Measurements from ENCODE around the gene HOOK2. TPM values are rescaled to one million over a fixed set of nuclear protein-coding genes. Genes with fewer than 3 reads are reported as not detected.
"Not testable (repeated sequence)": the region's sequence is repeated elsewhere in the genome, so short reads cannot be mapped to it uniquely, and the experiment has no call there.

HOOK2 gene
- polyA plus RNA-seq, 3 donors = 0.55 to 28.6 (median 1.1) TPM

DNA sequence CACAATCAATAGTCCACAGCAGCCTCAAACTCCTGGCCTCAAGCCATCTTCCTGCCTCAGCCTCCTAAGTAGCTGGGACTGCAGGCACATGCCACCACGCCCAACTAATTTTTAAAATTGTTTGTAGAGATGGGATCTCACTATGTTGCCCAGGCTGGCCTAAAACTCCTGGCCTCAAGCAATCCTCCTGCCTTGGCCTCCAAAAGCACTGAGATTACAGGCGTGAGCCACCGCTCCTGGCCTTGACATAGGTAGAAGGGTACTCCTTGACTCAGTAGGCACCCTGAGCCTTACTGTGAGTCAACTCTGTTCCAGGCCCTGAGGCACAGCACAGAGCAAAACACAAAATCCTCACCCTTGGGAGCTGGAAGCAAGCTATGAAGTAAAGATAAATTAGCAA, 59.4 kb downstream of the HOOK2 start:
- TF ChIP-seq, protein P1, sequence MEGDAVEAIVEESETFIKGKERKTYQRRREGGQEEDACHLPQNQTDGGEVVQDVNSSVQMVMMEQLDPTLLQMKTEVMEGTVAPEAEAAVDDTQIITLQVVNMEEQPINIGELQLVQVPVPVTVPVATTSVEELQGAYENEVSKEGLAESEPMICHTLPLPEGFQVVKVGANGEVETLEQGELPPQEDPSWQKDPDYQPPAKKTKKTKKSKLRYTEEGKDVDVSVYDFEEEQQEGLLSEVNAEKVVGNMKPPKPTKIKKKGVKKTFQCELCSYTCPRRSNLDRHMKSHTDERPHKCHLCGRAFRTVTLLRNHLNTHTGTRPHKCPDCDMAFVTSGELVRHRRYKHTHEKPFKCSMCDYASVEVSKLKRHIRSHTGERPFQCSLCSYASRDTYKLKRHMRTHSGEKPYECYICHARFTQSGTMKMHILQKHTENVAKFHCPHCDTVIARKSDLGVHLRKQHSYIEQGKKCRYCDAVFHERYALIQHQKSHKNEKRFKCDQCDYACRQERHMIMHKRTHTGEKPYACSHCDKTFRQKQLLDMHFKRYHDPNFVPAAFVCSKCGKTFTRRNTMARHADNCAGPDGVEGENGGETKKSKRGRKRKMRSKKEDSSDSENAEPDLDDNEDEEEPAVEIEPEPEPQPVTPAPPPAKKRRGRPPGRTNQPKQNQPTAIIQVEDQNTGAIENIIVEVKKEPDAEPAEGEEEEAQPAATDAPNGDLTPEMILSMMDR (IDR thresholded peaks at IDR 0.05) = no peak
- H4K20me1 ChIP-seq (ENCODE audit: insufficient read depth, low read length) = no peaks in the 10 kb centered on the region
- peaks cover 5 to 7% of the 10 kb centered on the region in 2 donors for H3K4me1 ChIP-seq (ENCODE audit: control insufficient read depth in 1 of 2, insufficient read depth in 2 of 2, low read length in 2 of 2)
- no peak overlapping the region for H3K27ac ChIP-seq (ENCODE audit: low read depth in 1 of 2, low read length in 2 of 2)
- H3K4me1 Mint-ChIP-seq = peaks cover 8% of the 10 kb centered on the region
- no peaks in the 10 kb centered on the region for H3K27me3 ChIP-seq (ENCODE audit: control insufficient read depth in 2 of 2, insufficient read depth in 2 of 2, low read length in 2 of 2)
- H3K4me2 ChIP-seq (replicated peaks; ENCODE audit: extremely low read depth, low read length, poor library complexity, severe bottlenecking) = no peak overlapping the region
- H3K79me2 ChIP-seq (ENCODE audit: insufficient read depth, low read length) = peaks cover 38% of the 10 kb centered on the region
- peaks cover 55 to 77% of the 10 kb centered on the region in 2 donors for H3K36me3 Mint-ChIP-seq
- H3K9ac ChIP-seq (ENCODE audit: insufficient read depth, low read length, poor library complexity, severe bottlenecking) = no peak overlapping the region
- no peak overlapping the region for H2AFZ ChIP-seq (ENCODE audit: insufficient read depth, low read depth, low read length, poor library complexity, severe bottlenecking)
- no peak overlapping the region for H3K4me3 ChIP-seq (replicated peaks in 1 of 3; ENCODE audit: low read depth in 2 of 3, low read length in 3 of 3)
- H3K9me3 ChIP-seq (replicated peaks in 1 of 2; ENCODE audit: control insufficient read depth in 1 of 2, insufficient read depth in 1 of 2, low read length in 2 of 2) = no peaks in the 10 kb centered on the region
- no CpG with 5 or more reads among the region's 3 CpGs for WGBS (ENCODE audit: insufficient coverage)
- peaks cover 46 to 67% of the 10 kb centered on the region in 2 donors for H3K36me3 ChIP-seq (replicated peaks in 1 of 2; ENCODE audit: control insufficient read depth in 1 of 2, insufficient read depth in 2 of 2, low read length in 2 of 2)
- no peak overlapping the region for H3K4me3 Mint-ChIP-seq
- H3K27me3 Mint-ChIP-seq (ENCODE audit: low read depth in 3 of 3) = peaks cover 0 to 1% (median 0%) of the 10 kb centered on the region in 3 donors
- intact Hi-C loops (cut with micrococcal nuclease) = loop anchor here in 1 of 2 donors (2.0 kb wide), 1 partner anchor 41 kb away; no protein-coding TSS in a partner anchor
- no peak overlapping the region for H3K27ac Mint-ChIP-seq
- H3K9me3 Mint-ChIP-seq = peaks cover 0 to 4% (median 0%) of the 10 kb centered on the region in 7 donors
- no peak for DNase-seq

DNA sequence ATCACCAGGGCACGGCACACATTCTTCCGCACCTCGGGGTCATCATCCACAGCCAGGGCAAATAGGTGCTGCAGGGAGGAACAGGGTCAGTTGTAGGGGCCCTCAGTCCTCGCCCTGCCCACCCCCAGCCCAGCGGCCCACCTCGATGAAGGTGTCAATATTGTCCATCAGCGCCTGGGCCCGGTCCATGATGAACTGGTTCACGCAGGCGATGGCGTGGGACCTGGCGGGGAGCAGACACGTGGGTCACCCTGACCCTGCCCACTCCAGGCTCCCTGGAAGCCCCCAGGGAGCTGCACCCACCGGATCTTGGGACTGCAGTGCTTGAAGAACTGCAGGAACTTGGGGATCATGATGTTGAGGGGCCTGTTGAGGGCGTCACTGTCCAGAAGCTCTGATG, 60.2 kb downstream of the HOOK2 start:
- Histone ChIP-seq H3K4me2 (replicated peaks; ENCODE audit: extremely low read depth, low read length, poor library complexity, severe bottlenecking) (no peak overlapping the region), H2AFZ (ENCODE audit: insufficient read depth, low read depth, low read length, poor library complexity, severe bottlenecking) (no peak overlapping the region), H3K9me3 (replicated peaks in 1 of 2; ENCODE audit: control insufficient read depth in 1 of 2, insufficient read depth in 1 of 2, low read length in 2 of 2) (no peaks in the 10 kb centered on the region), H3K27ac (ENCODE audit: low read depth in 1 of 2, low read length in 2 of 2) (no peak overlapping the region), H3K27me3 (ENCODE audit: control insufficient read depth in 2 of 2, insufficient read depth in 2 of 2, low read length in 2 of 2) (no peaks in the 10 kb centered on the region), H3K36me3 (replicated peaks in 1 of 2; ENCODE audit: control insufficient read depth in 1 of 2, insufficient read depth in 2 of 2, low read length in 2 of 2) (peaks cover 53 to 75% of the 10 kb centered on the region in 2 donors), H4K20me1 (ENCODE audit: insufficient read depth, low read length) (no peaks in the 10 kb centered on the region), H3K79me2 (ENCODE audit: insufficient read depth, low read length) (peaks cover 30% of the 10 kb centered on the region), H3K4me3 (replicated peaks in 1 of 3; ENCODE audit: low read depth in 2 of 3, low read length in 3 of 3) (no peak overlapping the region), H3K9ac (ENCODE audit: insufficient read depth, low read length, poor library complexity, severe bottlenecking) (no peak overlapping the region), H3K4me1 (ENCODE audit: control insufficient read depth in 1 of 2, insufficient read depth in 2 of 2, low read length in 2 of 2) (no peaks in the 10 kb centered on the region)
- 99% methylated on average over 8 of the region's 15 CpGs for WGBS (ENCODE audit: insufficient coverage)
- Mint-ChIP-seq H3K4me1 (peaks cover 2% of the 10 kb centered on the region), H3K36me3 (peaks cover 62 to 85% of the 10 kb centered on the region in 2 donors), H3K27me3 (ENCODE audit: low read depth in 3 of 3) (peaks cover 0 to 1% (median 0%) of the 10 kb centered on the region in 3 donors), H3K4me3 (no peak overlapping the region), H3K27ac (no peak overlapping the region), H3K9me3 (peaks cover 0 to 4% (median 0%) of the 10 kb centered on the region in 7 donors)
- intact Hi-C loops (cut with micrococcal nuclease) = no loop called here
- TF ChIP-seq, protein P1 (IDR thresholded peaks at IDR 0.05) = no peak
- DNase-seq = no peak

DNA sequence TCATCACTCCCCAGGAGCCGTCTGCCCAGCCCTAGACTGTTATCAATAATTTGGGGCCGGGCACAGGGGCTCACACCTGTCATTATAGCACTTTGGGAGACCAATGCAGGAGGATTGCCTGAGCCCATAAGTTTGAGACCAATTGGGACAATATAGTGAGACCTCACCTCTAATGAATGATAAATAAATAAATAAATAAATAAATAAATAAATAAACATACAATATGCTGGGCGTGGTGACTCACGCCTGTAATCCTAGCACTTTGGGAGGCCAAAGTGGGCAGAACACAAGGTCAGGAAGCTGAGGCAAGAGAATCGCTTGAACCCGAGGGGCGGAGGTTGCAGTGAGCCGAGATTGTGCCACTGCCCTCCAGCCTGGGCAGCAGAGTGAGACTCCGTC, 62.0 kb downstream of the HOOK2 start:
- H3K4me3 Mint-ChIP-seq; H3K4me1 Mint-ChIP-seq; H3K4me1 ChIP-seq (ENCODE audit: control insufficient read depth in 1 of 2, insufficient read depth in 2 of 2, low read length in 2 of 2); intact Hi-C loops (cut with micrococcal nuclease); H3K27ac Mint-ChIP-seq; H2AFZ ChIP-seq (ENCODE audit: insufficient read depth, low read depth, low read length, poor library complexity, severe bottlenecking); H3K9ac ChIP-seq (ENCODE audit: insufficient read depth, low read length, poor library complexity, severe bottlenecking); H3K27me3 ChIP-seq (ENCODE audit: control insufficient read depth in 2 of 2, insufficient read depth in 2 of 2, low read length in 2 of 2); H3K9me3 Mint-ChIP-seq; H3K9me3 ChIP-seq (replicated peaks in 1 of 2; ENCODE audit: control insufficient read depth in 1 of 2, insufficient read depth in 1 of 2, low read length in 2 of 2); H3K27ac ChIP-seq (ENCODE audit: low read depth in 1 of 2, low read length in 2 of 2); H3K4me3 ChIP-seq (replicated peaks in 1 of 3; ENCODE audit: low read depth in 2 of 3, low read length in 3 of 3); DNase-seq; H4K20me1 ChIP-seq (ENCODE audit: insufficient read depth, low read length); H3K27me3 Mint-ChIP-seq (ENCODE audit: low read depth in 3 of 3); H3K4me2 ChIP-seq (replicated peaks; ENCODE audit: extremely low read depth, low read length, poor library complexity, severe bottlenecking): not testable (repeated sequence)
- H3K36me3 ChIP-seq (replicated peaks in 1 of 2; ENCODE audit: control insufficient read depth in 1 of 2, insufficient read depth in 2 of 2, low read length in 2 of 2) = peaks cover 56 to 81% of the 10 kb centered on the region in 2 donors
- WGBS (ENCODE audit: insufficient coverage) = 100% methylated on average over 2 of the region's 9 CpGs
- H3K79me2 ChIP-seq (ENCODE audit: insufficient read depth, low read length) = peaks cover 12% of the 10 kb centered on the region
- peaks cover 60 to 86% of the 10 kb centered on the region in 2 donors for H3K36me3 Mint-ChIP-seq

Data from CD14-positive monocyte (primary cell).